ENCODE results near the gene HAPLN2.
A peak's percentile ranks its signal among the peaks of the same experiment; 100 is the strongest.
"Not testable (repeated sequence)": the region's sequence is repeated elsewhere in the genome, so short reads cannot be mapped to it uniquely, and the experiment has no call there.

The HAPLN2 gene

GRCh38 chr1:156623946-156624813 lies 5.0 kb downstream of the HAPLN2 start:
- peak; percentile 13 for DNase-seq

DNA sequence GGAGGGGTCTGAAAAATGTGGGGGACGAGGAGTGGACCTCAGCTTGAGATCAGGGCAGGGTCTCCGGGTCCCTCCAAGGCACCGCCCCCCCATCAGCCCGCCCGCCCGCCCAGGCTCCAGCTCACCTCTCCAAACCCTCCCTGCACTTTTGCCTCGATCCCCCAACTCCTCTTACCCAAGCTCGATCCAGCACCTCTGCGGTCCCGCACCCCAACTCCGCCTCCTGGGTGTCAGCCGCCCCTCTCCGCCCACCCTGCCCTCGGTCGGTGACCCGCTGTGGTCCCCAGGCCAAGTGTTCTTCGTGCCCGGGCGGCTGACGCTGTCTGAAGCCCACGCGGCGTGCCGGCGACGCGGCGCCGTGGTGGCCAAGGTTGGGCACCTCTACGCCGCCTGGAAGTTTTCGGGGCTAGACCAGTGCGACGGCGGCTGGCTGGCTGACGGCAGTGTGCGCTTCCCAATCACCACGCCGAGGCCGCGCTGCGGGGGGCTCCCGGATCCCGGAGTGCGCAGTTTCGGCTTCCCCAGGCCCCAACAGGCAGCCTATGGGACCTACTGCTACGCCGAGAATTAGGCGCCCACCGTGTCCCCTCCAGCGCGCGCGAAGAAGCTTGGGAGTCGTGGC lies 5.7 kb downstream of the HAPLN2 start:
- DNase-seq: no peak

GRCh38 chr1:156625436-156626078 lies 6.3 kb downstream of the HAPLN2 start:
- no peak for DNase-seq

GRCh38 chr1:156626079-156626438 lies 6.8 kb downstream of the HAPLN2 start:
- DNase-seq: no peak

GRCh38 chr1:156627313-156627880 lies 8.2 kb downstream of the HAPLN2 start:
- DNase-seq: no peak

DNA sequence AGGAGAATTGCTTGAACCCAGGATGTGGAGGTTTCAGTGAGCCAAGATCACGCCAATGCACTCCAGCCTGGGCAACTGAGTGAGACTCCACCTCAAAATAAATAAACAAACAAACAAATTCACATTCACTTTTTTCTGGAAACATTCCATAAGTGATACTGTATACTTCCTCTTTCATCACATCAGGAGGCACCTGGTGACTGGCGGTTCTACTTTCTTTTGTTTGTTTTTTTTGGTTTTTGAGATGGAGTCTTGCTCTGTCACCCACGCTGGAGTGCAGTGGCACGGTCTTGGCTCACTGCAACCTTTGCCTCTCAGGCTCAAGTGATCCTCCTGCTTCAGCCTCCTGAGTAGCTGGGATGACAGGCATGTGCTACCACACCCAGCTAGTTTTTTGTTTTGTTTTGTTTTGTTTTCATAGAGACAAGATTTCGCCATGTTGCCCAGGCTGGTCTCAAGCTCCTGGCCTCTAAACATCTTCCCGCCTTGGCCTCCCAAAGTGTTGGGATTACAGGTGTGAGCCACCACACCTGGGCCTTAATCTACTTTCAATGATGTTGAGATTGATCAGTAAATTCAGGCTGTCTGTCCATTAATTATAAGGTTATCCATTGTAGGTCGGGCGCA lies 10.7 kb downstream of the HAPLN2 start:
- no peak for DNase-seq

DNA sequence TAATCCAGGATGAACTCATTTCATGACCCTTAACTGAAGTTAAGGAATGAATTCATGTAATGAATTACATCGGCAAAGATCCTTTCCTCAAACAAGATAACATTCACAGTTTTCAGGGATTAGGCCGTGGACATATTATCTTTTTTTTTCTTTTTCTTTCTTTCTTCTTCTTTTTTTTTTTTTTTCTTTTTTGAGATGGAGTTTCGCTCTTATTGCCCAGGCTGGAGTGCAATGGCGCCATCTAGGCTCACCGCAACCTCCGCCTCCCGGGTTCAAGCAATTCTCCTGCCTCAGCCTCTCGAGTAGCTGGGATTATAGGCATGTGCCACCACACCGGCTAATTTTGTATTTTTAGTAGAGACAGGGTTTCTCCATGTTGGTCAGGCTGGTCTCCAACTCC lies 11.9 kb downstream of the HAPLN2 start:
- not testable (repeated sequence) for DNase-seq

DNA sequence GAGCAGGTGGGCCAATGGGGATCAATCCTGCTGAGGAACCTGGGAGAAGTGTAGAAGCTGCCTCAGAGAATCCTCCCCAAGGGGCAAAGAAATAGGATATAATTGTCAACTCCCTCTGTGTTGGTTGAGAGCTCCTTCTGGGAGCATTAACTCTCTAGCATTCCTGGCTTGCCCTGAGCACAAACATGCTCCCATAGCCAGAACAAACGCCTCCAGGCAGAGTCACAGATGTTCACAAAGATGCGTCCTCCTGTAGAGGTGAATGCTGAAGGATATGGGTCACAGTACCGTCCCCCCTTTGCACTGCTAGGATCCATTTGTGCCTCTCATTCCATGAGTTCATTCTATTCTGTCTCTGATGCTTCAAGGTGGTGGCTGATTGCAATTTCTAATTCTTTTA lies 13.1 kb downstream of the HAPLN2 start:
- DNase-seq: no peak

GRCh38 chr1:156638189-156638985 lies 19.2 kb downstream of the HAPLN2 start:
- no peak for DNase-seq

GRCh38 chr1:156639601-156640101 lies 20.4 kb downstream of the HAPLN2 start:
- DNase-seq: no peak

GRCh38 chr1:156640842-156641706 lies 21.9 kb downstream of the HAPLN2 start:
- DNase-seq: no peak

- DNase-seq: no peak
Observed at GRCh38 chr1:156641761-156642264, 22.6 kb downstream of the HAPLN2 start, which contains the start of gene BCAN. TSS of gene BCAN (plus strand) at chr1:156642117. CDS start at chr1:156646055, 3,938 bp downstream.

GRCh38 chr1:156642265-156643048 lies 23.2 kb downstream of the HAPLN2 start:
- no peak for DNase-seq

GRCh38 chr1:156643049-156643777 lies 24.0 kb downstream of the HAPLN2 start:
- DNase-seq: no peak

GRCh38 chr1:156643778-156644092 lies 24.5 kb downstream of the HAPLN2 start:
- no peak for DNase-seq

DNA sequence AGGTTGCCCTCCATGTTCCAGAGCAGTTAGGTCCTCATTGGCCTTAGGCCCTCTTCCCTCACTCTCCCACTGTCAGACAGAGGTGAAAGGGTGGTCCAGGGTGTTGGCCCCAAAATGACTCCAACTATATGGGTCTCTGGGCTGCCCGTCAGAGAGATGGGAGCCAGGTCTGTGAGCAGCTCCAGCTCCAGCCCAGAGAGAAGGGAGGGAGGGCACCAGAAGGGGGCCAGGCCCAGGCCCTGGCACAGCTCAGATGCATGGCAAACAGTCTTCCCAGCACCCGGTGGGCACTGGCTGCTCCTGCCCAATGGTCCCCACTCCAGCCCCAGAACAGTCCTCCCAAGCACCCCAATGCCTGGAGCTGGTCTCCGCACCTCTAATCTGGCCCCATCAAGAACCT lies 24.9 kb downstream of the HAPLN2 start:
- no peak for DNase-seq

DNA sequence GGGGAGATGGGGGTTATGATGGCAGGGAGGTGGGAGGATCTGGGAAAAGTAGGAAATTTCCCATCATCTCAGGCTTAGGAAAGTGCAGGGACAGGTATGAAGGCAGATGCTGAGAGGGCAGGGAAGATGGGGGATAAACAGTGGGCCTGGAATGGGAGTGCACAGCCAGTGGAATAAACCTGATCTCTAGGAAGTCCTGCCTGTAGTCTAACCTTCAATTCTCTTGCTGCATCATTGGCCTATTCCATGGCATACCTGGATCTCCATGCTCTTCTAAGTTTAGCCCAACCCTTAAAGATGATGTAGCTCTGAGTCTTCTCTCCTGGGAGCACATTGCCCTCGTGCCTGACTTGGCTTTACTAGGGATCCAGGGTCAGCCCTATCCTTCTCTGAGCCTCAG lies 25.4 kb downstream of the HAPLN2 start:
- DNase-seq: no peak

- no peak for DNase-seq
Observed at GRCh38 chr1:156645056-156645455, 25.8 kb downstream of the HAPLN2 start.

- DNase-seq: no peak
Observed at GRCh38 chr1:156645666-156646065, 26.5 kb downstream of the HAPLN2 start.
